Spleen (tissue), 11 donors: ENCODE measurements around the gene CDH13. TPM values are rescaled to one million over a fixed set of nuclear protein-coding genes. Genes with fewer than 3 reads are reported as not detected.

ENCODE experiments used
- DNase-seq: peaks from one replicate; pipeline ENCODE4 v3.0.0-alpha.2; 2020
- H3K27ac ChIP-seq, 8 donors: fragments of 200-600 bp; sonication (generic) in 7 of 8; 1 replicate in 4 of 8; 2 replicates in 4 of 8; pipeline versions ENCODE4 v1.5.0 to v1.8.0; 2016 to 2021; ENCODE audit warnings: inconsistent platforms in 4 of 8, mild to moderate bottlenecking in 4 of 8, moderate library complexity in 1 of 8
- H3K27me3 ChIP-seq, 7 donors: fragments of 200-600 bp; sonication (generic) in 6 of 7; replicated peaks in 1 of 7; 1 replicate in 4 of 7; 2 replicates in 3 of 7; pipeline versions ENCODE4 v1.5.0 to v1.8.0; 2016 to 2021; ENCODE audit warnings: inconsistent platforms in 3 of 7, mild to moderate bottlenecking in 1 of 7
- H3K36me3 ChIP-seq, 6 donors: fragments of 200-600 bp; sonication (generic) in 5 of 6; 1 replicate in 4 of 6; 2 replicates in 2 of 6; pipeline versions ENCODE4 v1.5.0 to v1.8.0; 2016 to 2021; ENCODE audit warnings: inconsistent platforms in 2 of 6
- H3K4me1 ChIP-seq, 6 donors: fragments of 200-600 bp; sonication (generic) in 5 of 6; 1 replicate in 3 of 6; 2 replicates in 3 of 6; pipeline versions ENCODE4 v1.5.0 to v1.8.0; 2016 to 2021; ENCODE audit warnings: inconsistent platforms in 3 of 6
- H3K4me3 ChIP-seq, 8 donors: fragments of 200-600 bp; sonication (generic) in 7 of 8; 1 replicate in 4 of 8; 2 replicates in 4 of 8; pipeline versions ENCODE4 v1.5.0 to v1.8.0; 2016 to 2021; ENCODE audit warnings: inconsistent platforms in 4 of 8, mild to moderate bottlenecking in 4 of 8, moderate library complexity in 2 of 8
- H3K9me3 ChIP-seq, 8 donors: fragments of 200-600 bp; sonication (generic) in 7 of 8; 1 replicate in 4 of 8; 2 replicates in 4 of 8; pipeline versions ENCODE4 v1.5.0 to v1.8.0; 2016 to 2021; ENCODE audit warnings: inconsistent platforms in 4 of 8
- POLR2A ChIP-seq, 3 donors: fragments of 450-650 bp; IDR thresholded peaks; one replicate each; pipeline ENCODE4 v1.5.1; 2017; ENCODE audit warnings: antibody characterized with exemption in 3 of 3, mild to moderate bottlenecking in 1 of 3
- POLR2AphosphoS5 ChIP-seq, 3 donors: sonication (generic); formaldehyde crosslinking; IDR thresholded peaks; one replicate each; pipeline ENCODE4 v1.5.1; 2017; ENCODE audit warnings: antibody characterized with exemption in 3 of 3
- WGBS, 5 donors: extraction: QIAGEN DNeasy Blood & Tissue Kit in 3 of 5; methylation state at CpG; one replicate each; pipeline versions ENCODE4 v1.1.5 to v1.1.7; 2013 to 2018; 5-methylcytosine and 5-hydroxymethylcytosine counted together
- intact Hi-C: fragments of 100-400 bp; cut with DNase I; formaldehyde crosslinking; loops from one replicate; pipeline ENCODE4 v1.15.0; 2023; ENCODE audit warnings: low total_unique reads
- polyA plus RNA-seq, 3 donors: library from polyadenylated mRNA; stranded (reverse); fragments of 200-250 nt; gene quantifications; one replicate each; pipeline ENCODE4 v1.2.1, GENCODE V29; 2013
- total RNA-seq, 7 donors: library from RNA; depleted of rRNA in 3 of 7; stranded (reverse); fragments of >200 nt in 3 of 7; fragmentation: NEBNext Ultra II Directional in 4 of 7; extraction: Animal tissue kit (Norgen Biotek cat#: 25700) in 4 of 7; gene quantifications; one replicate each; pipeline versions ENCODE4 v1.1.0 to v1.2.1, GENCODE V29; 2016 to 2021
- TF ChIP-seq, protein P1 (sequence below), 11 experiments: fragments of 200-600 bp in 7 of 11; fragments of 450-650 bp in 4 of 11; sonication (generic) in 4 of 11; IDR thresholded peaks in 8 of 11; conservative IDR thresholded peaks in 3 of 11; 1 replicate in 7 of 11; 2 replicates in 4 of 11; pipeline versions ENCODE4 v1.4.0 to v1.8.0; 2016 to 2021; ENCODE audit warnings: antibody characterized with exemption in 11 of 11, inconsistent platforms in 4 of 11, mild to moderate bottlenecking in 1 of 11
- donor health status: healthy with polysubstance abuse.
- donor health status: DM: no; HTN: no; CAD: no; lungs with moderate emphysema.
- donor health status: DM: no; HTN: no; CAD: no.
- donor health status: Bipolar disorder and iron deficiency.
- donor health status: healthy.
- donor health status: DM: no; HTN: no; CAD: no.
- donor health status: DM: yes; HTN: yes; CAD: no.

Gene CDH13
- total and polyA plus RNA-seq, 10 donors: 0.13 to 4.6 (median 1.1) TPM

DNA sequence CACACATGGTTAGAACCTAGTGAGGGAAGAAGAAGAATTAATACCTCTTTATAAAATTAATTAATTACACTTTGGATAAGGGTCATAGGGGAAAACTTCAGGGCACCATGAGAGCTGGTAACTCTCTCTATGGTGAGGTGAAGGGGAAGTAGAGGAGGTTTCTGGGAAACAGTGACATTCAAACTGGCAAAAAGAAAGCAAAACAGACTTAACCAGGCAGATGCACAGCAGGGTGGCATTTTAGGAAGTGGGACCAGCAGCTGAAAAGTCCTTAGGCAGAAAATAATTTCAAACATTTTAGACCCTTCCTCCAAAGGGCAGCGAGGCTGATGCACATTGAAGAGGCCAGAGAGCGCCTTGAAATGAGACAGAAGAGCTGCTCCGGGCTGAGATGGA is 157.8 kb downstream of the CDH13 start:
- WGBS, 5 donors: 77 to 92% (median 81%) methylated on average over 3 of the region's 3 CpGs
- no peak for DNase-seq
- no peaks in the 10 kb centered on the region for H3K36me3 ChIP-seq
- no peak overlapping the region for H3K4me3 ChIP-seq
- peak overlapping the region in 4 of 8 donors; percentile 53 to 85 (median 71) for H3K27ac ChIP-seq
- H3K9me3 ChIP-seq: no peaks in the 10 kb centered on the region
- TF ChIP-seq POLR2AphosphoS5 (IDR thresholded peaks at IDR 0.05): no peak
- TF ChIP-seq, protein P1, sequence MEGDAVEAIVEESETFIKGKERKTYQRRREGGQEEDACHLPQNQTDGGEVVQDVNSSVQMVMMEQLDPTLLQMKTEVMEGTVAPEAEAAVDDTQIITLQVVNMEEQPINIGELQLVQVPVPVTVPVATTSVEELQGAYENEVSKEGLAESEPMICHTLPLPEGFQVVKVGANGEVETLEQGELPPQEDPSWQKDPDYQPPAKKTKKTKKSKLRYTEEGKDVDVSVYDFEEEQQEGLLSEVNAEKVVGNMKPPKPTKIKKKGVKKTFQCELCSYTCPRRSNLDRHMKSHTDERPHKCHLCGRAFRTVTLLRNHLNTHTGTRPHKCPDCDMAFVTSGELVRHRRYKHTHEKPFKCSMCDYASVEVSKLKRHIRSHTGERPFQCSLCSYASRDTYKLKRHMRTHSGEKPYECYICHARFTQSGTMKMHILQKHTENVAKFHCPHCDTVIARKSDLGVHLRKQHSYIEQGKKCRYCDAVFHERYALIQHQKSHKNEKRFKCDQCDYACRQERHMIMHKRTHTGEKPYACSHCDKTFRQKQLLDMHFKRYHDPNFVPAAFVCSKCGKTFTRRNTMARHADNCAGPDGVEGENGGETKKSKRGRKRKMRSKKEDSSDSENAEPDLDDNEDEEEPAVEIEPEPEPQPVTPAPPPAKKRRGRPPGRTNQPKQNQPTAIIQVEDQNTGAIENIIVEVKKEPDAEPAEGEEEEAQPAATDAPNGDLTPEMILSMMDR (IDR thresholded peaks at IDR 0.05 in 8 of 11, conservative IDR thresholded peaks at IDR 0.05 in 3 of 11): no peak
- no peaks in the 10 kb centered on the region for H3K27me3 ChIP-seq
- peaks cover 0 to 11% (median 0%) of the 10 kb centered on the region in 6 donors for H3K4me1 ChIP-seq
- intact Hi-C loops: no loop called here

DNA sequence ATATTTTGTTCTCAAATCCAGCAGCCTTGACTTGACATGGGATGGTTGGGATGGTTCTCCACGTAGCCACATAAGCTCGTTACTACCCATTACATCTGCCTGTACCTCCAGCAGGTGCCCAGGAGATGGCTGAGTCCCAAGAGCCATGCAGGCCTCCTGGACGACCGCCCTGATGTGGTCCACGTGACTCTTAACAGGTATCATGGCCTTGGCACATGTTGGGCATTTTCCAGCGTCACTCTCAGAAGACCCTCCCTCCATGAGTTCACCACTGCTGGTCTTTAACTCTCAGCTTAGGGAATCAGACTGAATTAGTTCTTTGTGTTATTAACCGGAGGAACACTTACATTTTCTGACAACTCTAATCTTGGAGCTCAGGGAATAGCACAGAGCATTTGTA is 161.5 kb downstream of the CDH13 start:
- no peak for DNase-seq
- Histone ChIP-seq H3K4me1 (peaks cover 0 to 6% (median 0%) of the 10 kb centered on the region in 6 donors), H3K4me3 (no peak overlapping the region), H3K9me3 (peaks cover 0 to 3% (median 0%) of the 10 kb centered on the region in 8 donors), H3K36me3 (no peaks in the 10 kb centered on the region), H3K27ac (no peak overlapping the region), H3K27me3 (no peaks in the 10 kb centered on the region)
- intact Hi-C loops: no loop called here
- WGBS, 5 donors: 55 to 74% (median 66%) methylated on average over 6 to 7 of the region's 7 CpGs
- TF ChIP-seq, protein P1 (IDR thresholded peaks at IDR 0.05 in 8 of 11, conservative IDR thresholded peaks at IDR 0.05 in 3 of 11): no peak
- TF ChIP-seq POLR2A (IDR thresholded peaks at IDR 0.05) (no peak), POLR2AphosphoS5 (IDR thresholded peaks at IDR 0.05) (no peak)

DNA sequence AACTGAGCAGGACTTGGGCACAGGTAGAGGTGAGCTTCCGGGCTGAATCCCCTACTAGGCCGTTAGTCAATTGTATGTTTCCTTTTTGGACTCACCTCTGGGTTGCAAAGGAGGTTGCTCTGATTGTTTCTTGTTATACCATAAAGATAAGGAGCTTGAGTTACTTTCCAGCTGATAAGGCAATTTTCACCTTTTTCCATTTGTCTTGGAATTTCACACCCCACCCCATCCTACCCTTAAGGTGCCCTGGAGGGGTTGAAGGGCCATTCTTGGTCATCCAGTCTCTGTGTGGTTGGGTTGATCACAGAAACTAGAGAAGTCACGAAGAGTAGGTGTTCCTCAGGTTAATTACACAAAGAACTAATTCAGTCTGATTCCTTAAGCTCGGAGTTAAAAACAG is 162.2 kb downstream of the CDH13 start:
- Histone ChIP-seq H3K9me3 (peaks cover 0 to 3% (median 0%) of the 10 kb centered on the region in 8 donors), H3K36me3 (no peaks in the 10 kb centered on the region), H3K4me3 (no peak overlapping the region), H3K27me3 (no peaks in the 10 kb centered on the region), H3K27ac (no peak overlapping the region), H3K4me1 (peaks cover 0 to 6% (median 0%) of the 10 kb centered on the region in 6 donors)
- WGBS, 5 donors: 75 to 96% (median 79%) methylated on average over 4 of the region's 4 CpGs
- TF ChIP-seq POLR2A (IDR thresholded peaks at IDR 0.05) (no peak), POLR2AphosphoS5 (IDR thresholded peaks at IDR 0.05) (no peak)
- TF ChIP-seq, protein P1 (IDR thresholded peaks at IDR 0.05 in 8 of 11, conservative IDR thresholded peaks at IDR 0.05 in 3 of 11): no peak
- intact Hi-C loops: no loop called here
- DNase-seq: no peak

DNA sequence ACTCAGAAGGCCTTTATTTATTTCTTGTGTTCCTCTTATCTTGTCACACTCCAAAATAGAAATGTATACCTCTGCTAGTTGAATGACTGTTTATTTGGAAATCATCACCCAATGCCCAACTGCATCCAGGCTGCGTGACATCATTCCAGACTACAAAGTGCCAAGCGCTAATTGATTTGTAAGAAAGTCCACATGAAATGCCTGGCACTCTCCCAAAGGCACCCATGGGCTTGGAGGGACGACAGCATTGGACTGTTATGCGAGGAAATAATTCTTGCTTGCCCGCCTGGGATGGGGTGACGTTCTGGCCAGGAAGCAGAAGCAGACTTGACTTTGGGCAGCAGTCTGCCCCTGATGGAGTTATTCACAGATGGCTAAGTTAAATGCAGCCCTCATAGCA is 165.9 kb downstream of the CDH13 start:
- H3K36me3 ChIP-seq: no peaks in the 10 kb centered on the region
- no peak for DNase-seq
- no peak overlapping the region for H3K4me3 ChIP-seq
- no peak for TF ChIP-seq POLR2AphosphoS5 (IDR thresholded peaks at IDR 0.05)
- TF ChIP-seq, protein P1 (IDR thresholded peaks at IDR 0.05 in 8 of 11, conservative IDR thresholded peaks at IDR 0.05 in 3 of 11): no peak
- TF ChIP-seq POLR2A (IDR thresholded peaks at IDR 0.05): no peak
- intact Hi-C loops: no loop called here
- peaks cover 0 to 3% (median 0%) of the 10 kb centered on the region in 8 donors for H3K9me3 ChIP-seq
- WGBS, 5 donors: 82 to 94% (median 89%) methylated on average over 6 of the region's 6 CpGs
- no peaks in the 10 kb centered on the region for H3K27me3 ChIP-seq
- no peak overlapping the region for H3K27ac ChIP-seq
- H3K4me1 ChIP-seq: no peaks in the 10 kb centered on the region
